ENCODE data around the gene FNDC10.

FNDC10 gene

GRCh38 chr1:1627829-1628753 lies 28.2 kb upstream of the FNDC10 start:
- no peak for DNase-seq (ENCODE audit: low read depth in 2 of 2)

DNA sequence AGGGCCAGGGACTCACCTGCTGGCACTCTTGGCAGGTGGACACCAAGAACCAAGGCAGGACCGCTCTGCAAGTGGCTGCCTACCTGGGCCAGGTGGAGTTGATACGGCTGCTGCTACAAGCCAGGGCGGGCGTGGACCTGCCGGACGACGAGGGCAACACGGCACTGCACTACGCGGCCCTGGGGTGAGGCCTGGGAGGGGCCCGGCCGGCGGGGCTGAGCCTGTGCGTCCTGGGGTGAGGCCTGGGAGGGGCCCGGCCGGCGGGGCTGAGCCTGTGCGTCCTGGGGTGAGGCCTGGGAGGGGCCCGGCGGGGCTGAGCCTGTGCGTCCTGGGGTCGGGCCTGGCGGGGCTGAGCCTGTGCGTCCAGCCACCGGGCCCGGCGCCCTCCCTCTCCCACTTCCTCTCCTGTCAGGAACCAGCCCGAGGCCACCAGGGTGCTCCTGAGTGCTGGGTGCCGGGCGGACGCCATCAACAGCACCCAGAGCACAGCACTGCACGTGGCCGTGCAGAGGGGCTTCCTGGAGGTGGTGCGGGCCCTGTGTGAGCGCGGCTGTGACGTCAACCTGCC lies 27.4 kb upstream of the FNDC10 start:
- no peak for DNase-seq (ENCODE audit: low read depth in 2 of 2)

- no peak for DNase-seq (ENCODE audit: low read depth in 2 of 2)
These were observed 26.5 kb upstream of the FNDC10 start for GRCh38 chr1:1626207-1627141.

- no peak for DNase-seq (ENCODE audit: low read depth in 2 of 2)
These were observed 25.9 kb upstream of the FNDC10 start for GRCh38 chr1:1625824-1626206.

DNA sequence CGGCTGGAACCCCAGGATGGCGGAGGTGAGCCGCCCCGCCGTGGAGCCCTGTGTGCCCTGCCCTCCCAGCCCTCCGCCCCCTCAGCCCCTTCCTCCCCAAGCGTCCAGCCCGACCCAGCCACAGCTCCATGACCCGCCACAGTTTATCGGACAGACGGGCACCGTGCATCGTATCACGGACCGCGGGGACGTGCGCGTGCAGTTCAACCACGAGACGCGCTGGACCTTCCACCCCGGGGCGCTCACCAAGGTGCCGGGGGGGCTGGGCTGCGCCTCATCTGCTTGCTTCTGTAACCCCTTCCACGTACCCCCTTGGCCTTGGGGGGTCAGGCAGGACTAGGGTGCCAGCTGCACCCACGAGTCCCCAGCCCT lies 25.5 kb upstream of the FNDC10 start:
- no peak for DNase-seq (ENCODE audit: low read depth in 2 of 2)

GRCh38 chr1:1624443-1625403 lies 24.8 kb upstream of the FNDC10 start:
- no peak for DNase-seq (ENCODE audit: low read depth in 2 of 2)

GRCh38 chr1:1623631-1624442 lies 23.9 kb upstream of the FNDC10 start:
- no peak for DNase-seq (ENCODE audit: low read depth in 2 of 2)

DNA sequence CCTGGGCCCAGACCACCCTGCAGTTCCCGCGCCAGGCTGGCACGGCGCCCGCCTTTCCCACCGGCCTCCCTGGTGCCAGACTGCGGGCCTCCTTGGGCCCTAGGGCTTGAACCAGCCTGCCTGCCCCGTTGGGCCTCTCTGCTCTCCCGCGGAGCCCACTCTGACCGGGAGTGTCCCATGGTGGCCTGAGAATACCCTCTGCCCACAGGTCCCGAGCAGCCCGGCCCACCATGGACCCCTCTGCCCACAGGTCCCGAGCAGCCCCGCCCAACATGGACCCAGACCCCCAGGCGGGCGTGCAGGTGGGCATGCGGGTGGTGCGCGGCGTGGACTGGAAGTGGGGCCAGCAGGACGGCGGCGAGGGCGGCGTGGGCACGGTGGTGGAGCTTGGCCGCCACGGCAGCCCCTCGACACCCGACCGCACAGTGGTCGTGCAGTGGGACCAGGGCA lies 23.3 kb upstream of the FNDC10 start:
- no peak for DNase-seq (ENCODE audit: low read depth in 2 of 2)

DNA sequence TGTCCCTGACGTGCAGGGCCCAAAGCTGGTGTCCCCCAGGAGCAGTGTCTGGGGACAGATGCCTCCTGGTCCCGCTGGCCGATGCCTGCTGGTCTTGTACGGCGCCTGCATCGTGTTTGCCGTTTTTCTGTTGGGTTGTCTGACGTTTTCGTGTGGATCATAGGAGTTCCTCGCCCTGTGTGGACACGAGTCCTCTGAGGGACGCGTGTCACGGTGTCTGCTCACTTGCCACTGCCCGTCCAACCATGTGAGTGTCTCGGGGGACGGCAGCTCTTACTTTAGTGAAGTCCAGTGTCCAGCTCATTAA lies 22.8 kb upstream of the FNDC10 start:
- DNase-seq (ENCODE audit: low read depth in 2 of 2) = no peak

DNA sequence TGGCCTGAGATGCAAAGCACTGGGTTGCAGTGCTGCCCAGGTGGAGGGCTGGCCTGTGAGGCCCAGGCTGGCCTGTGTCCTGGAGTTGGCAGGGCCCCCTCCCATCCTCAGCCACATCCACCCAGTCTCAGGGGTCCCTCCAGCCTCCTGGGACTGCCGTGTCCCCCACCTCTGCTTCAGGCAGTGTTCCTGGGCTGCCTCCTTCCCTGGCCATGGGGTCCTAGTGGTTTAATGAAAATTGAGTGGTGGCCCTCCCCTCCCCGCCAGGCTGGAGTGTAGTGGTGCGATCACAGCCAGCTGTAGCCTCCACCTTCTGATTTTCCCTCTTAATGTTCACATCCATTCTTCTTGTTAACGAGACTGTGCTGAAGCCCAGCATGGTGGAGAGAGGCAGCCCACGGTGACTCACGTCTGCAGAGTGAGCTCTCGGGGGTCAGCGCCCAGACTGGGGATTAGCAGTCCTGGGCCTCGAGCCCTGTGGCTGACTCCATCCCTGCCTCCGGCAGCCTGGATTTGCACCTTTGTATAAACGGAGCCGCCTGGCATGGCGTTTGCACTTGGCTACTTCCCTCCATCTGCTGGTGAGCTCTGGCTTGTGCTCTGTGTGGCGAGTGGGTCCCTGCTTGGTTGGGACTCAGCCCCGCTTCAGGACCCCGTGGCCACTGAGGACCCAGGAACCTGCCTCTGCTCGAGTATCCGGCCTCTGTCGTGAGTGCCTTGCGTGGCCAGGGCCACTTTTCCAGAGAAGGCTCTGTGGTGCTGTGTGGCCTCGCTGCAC lies 22.3 kb upstream of the FNDC10 start:
- DNase-seq (ENCODE audit: low read depth in 2 of 2) = no peak

DNA sequence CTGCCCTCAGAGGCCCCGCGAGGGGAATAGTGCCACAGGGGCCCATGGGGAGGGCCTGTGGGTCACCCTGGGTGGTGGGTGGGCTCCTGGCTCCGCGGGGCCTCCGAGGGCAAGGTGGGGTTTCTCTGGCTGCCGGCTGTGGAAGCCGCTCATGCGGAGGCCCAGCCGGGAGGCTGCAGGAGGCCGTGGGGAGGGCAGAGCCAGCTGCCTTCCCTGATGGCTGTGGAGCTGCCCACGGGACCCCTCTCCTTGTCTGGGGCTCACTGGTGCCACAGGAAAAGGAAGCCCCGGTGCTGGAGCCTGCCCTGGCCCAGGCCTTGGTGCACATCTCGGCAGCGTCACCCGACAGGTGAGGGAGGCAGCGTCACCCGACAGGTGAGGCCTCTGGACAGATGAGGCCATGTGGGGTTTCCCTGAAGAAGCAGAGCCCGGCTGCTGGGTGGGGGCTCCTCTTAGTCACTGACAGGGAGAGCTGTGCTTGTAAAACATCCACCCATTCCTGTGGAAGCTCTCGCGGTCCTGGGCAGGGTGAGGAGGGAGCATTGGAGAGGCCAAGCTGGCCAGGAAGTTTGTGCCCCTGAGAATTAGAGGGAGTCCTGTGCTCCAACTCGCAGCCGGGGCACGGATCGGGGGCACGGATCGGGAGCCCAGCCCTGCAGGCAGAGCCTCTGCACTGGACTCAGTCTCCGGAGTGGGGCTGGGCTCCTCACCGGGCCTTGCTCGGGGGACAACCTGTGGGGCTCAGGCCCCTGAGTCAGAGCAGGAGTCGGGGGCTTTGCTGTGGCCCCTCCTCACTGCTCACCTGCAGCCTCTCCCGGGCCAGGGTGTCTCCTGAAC lies 21.5 kb upstream of the FNDC10 start:
- no peak for DNase-seq (ENCODE audit: low read depth in 2 of 2)

DNA sequence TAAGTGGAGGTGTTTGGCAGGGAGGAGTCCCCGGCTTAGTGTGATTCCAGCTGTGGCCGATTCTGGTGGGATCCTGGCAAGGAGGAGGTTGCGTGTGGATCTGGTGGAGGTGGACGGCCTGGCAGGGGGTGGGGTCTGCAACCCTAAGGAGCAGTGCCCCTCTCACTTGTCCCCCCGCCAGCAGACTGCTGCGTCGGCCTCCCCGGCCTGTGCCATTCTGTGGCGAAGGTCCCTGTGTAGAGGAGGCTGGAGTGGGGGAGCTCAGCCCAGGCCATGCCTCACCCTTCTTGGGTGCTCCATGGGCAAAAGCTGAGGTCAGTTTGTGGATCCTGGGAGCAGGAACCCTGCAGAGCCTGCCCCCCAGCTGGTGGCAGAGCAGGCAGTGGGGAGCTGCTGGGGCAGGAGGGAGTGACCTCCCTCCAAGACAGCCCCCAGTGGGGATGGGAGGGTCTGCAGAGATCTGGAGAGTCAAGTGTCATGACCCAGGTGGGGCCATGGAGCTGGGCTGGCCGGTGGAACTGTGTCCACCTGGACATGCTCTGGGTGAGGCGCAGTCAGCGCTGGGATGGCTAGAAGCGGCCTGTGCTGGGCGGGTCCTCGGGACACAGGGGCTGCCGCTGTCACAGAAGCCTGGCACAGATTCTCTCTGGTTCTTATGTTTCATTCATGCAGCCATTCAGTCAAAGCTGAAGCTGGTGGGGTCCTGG lies 20.7 kb upstream of the FNDC10 start:
- DNase-seq (ENCODE audit: low read depth in 2 of 2) = no peak

DNA sequence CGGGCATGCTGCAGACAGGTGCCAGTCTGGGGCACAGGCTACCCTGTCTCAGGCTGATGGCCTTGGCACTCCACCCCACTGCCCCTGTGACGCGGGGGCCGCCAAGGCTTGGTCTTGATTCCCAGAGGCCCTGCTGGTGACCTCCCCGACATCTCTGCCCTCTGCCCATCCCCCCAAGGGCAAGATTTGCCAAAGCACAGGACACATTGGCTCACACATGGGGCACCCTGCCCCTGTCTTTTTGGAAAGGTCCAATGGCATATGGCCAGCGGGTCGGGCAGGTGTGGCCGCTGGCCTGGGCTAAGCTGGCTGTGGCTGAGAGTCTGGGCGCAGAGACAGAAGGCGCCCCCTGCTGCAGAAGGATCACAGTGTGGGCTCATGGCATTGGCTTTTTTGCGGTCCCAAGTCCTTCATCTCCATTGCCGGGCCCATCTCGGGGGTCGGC lies 20.0 kb upstream of the FNDC10 start:
- no peak for DNase-seq (ENCODE audit: low read depth in 2 of 2)

DNA sequence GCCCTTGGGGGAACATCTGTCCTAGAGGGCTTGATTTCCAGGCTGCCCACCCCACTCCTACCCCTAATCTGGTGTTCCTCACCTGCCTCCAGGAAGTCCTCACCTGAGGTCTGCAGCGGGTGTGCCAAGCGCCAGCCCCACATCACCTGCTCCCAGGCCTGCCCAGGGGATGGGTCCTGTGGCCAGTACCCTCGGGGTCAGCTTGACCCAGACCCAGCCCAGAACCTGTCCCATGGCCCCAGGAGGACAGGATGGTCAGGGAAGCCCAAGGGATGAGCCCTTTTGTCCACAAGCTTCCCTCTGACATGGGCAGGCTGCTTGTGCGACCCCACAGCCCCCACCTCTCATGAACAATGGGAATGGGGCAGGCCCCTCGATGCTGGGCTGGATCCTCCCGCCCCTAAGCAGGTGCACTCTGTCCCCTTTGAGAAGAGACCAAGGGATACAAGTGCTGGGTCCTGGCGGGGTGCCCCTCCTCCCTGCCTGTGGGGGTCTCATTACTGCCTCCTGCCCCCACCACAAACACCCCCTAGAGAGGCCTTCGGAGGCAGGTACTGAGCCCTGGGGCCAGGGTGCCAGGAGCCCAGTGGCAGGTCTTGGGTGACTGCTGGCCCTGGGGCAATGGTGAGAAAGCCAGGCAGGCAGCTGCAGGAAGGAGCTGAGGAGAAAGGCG lies 18.6 kb upstream of the FNDC10 start:
- no peak for DNase-seq (ENCODE audit: low read depth in 2 of 2)

- DNase-seq (ENCODE audit: low read depth in 2 of 2) = no peak
These were observed 18.0 kb upstream of the FNDC10 start for GRCh38 chr1:1617925-1618324.

DNA sequence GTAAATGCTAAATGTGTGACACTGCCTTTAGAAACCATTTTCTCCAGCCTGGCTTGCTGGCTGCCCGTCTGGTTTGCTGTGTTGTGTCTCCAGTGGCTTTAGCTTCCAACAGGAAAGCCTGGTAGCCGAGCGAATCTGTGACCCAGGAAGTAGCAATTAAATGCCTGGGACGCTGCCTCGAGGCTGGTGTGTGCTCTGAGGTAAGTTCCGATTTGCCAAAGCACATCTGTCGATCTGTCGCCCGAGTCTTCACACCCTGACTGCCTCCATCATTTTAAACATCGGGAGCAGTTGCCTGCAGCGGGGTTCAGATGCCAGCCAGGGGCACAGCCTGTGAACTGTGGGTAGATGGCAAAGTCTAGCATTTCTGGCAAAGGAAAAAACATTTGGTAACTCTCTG lies 17.6 kb upstream of the FNDC10 start:
- no peak for DNase-seq (ENCODE audit: low read depth in 2 of 2)

DNA sequence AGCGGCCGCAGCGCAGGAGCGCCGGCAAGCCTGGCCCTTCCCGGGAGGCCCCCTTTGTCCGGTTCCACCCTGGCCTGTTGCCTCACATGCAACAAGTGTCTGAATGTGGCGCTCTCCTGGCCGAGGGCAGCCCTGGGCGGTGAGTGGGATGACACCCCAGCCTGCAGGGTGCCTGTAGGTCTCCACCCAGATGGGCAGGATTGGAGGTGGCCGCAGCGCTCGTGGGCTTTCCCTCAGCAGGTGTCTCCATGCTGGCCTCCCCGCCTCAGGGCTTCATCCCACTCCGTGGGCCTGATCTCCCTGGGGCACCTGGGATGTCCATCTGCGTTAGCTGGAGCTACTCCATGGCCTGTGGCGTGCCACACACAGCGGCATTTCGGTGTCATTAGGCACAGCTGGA lies 16.9 kb upstream of the FNDC10 start:
- no peak for DNase-seq (ENCODE audit: low read depth in 2 of 2)

Measured in stimulated activated CD8-positive, alpha-beta memory T cell treated with anti-CD3 and anti-CD28 coated beads, Interleukin-2, amount 100 ng/mL, for 48 hours (primary cell).